ENCODE results near the gene ZNF398.

- no peak for TF ChIP-seq POLR2A (IDR thresholded peaks at IDR 0.05)
- TF ChIP-seq CTCF (IDR thresholded peaks at IDR 0.05) = no peak
Measured at GRCh38 chr7:149202831-149203231, 55.6 kb downstream of the ZNF398 start.
